PFSK-1 (cell line): Measurements from ENCODE around the gene URAD.

ENCODE experiments used
- POLR2AphosphoS5 ChIP-seq: IDR thresholded peaks from 2 replicates; pipeline ENCODE4 v1.6.1; 2012; ENCODE audit warnings: low read depth, mild to moderate bottlenecking, control low read depth, low read length, moderate library complexity
- SIN3A ChIP-seq: IDR thresholded peaks from 2 replicates; pipeline ENCODE4 v1.6.1; 2012; ENCODE audit warnings: mild to moderate bottlenecking, low read length, moderate library complexity, borderline replicate concordance; ENCODE audit not compliant: insufficient read depth
- TAF1 ChIP-seq: IDR thresholded peaks from 2 replicates; pipeline ENCODE4 v1.6.1; 2012; ENCODE audit warnings: low read length, control low read depth, borderline replicate concordance; ENCODE audit not compliant: insufficient read depth

GRCh38 chr13:27968316-27969081 lies 20.0 kb downstream of the URAD start:
- TF ChIP-seq SIN3A (no peak), POLR2AphosphoS5 (no peak), TAF1 (no peak)
